ENCODE measurements around the gene ATP9A. TPM values are rescaled to one million over a fixed set of nuclear protein-coding genes. Genes with fewer than 3 reads are reported as not detected.

Gene ATP9A
- total RNA-seq, 1 experiment from 2014 or later, result 16.8 TPM

GRCh38 chr20:51668515-51668914 is 99.7 kb downstream of the ATP9A start:
- no TSS peak for BruUV-seq (replicated peaks)
- TF ChIP-seq ZFX (IDR thresholded peaks at IDR 0.05), result no peak
- no peak for TF ChIP-seq SP1 (IDR thresholded peaks at IDR 0.05; ENCODE audit: low read depth)
- no peak for TF ChIP-seq ELF1 (IDR thresholded peaks at IDR 0.05; ENCODE audit: borderline replicate concordance, low read depth)
- no peak for TF ChIP-seq SIN3A (IDR thresholded peaks at IDR 0.05; ENCODE audit: low read depth)
- TF ChIP-seq EZH2 (IDR thresholded peaks at IDR 0.05), result no peak
- TF ChIP-seq REST (IDR thresholded peaks at IDR 0.05; ENCODE audit: low read depth), result no peak
- intact Hi-C loops (cut with micrococcal nuclease), result no loop called here
- Histone ChIP-seq H3K36me3 (ENCODE audit: control insufficient read depth in 1 of 2, insufficient read depth in 2 of 2, low read length in 2 of 2) (no peaks in the 10 kb centered on the region), H3K4me2 (ENCODE audit: low read length) (no peak overlapping the region), H4K20me1 (ENCODE audit: insufficient read depth) (no peaks in the 10 kb centered on the region), H3K4me3 (replicated peaks in 1 of 2; ENCODE audit: low read depth in 1 of 2, low read length in 2 of 2) (no peak overlapping the region), H3K9ac (ENCODE audit: low read length) (no peak overlapping the region), H3K9me2 (ENCODE audit: insufficient read depth) (no peaks in the 10 kb centered on the region), H3K27ac (ENCODE audit: low read depth, low read length) (no peak overlapping the region), H3K9me3 (ENCODE audit: control insufficient read depth in 1 of 2, insufficient read depth in 1 of 2, low read depth in 1 of 2, low read length in 2 of 2) (no peaks in the 10 kb centered on the region), H3K79me2 (ENCODE audit: insufficient read depth, low read length) (no peaks in the 10 kb centered on the region), H2AFZ (ENCODE audit: low read depth, low read length, poor library complexity, severe bottlenecking) (no peak overlapping the region), H3K27me3 (ENCODE audit: insufficient read depth, low read length) (no peaks in the 10 kb centered on the region), H3K4me1 (ENCODE audit: control insufficient read depth in 1 of 2, insufficient read depth in 2 of 2, low read length in 2 of 2) (peaks cover 0 to 3% of the 10 kb centered on the region in 2 experiments; a peak in 2 of 4 replicates)
- CTCF ChIA-PET, result no interaction called here
- RAD21 ChIA-PET (ENCODE audit: low non-redundant PET in 1 of 2, low total read pairs in 2 of 2, uncharacterized antibody in 2 of 2, unreplicated experiment in 2 of 2), result no interaction called here
- DNase-seq (ENCODE audit: low read depth, low spot score) (no peak), ATAC-seq (no peak)
- POLR2A ChIA-PET, result no interaction called here

GRCh38 chr20:51667491-51667890 is 100.7 kb downstream of the ATP9A start:
- no peaks in the 10 kb centered on the region for H3K79me2 ChIP-seq (ENCODE audit: insufficient read depth, low read length)
- H3K4me3 ChIP-seq (replicated peaks in 1 of 2; ENCODE audit: low read depth in 1 of 2, low read length in 2 of 2), result no peak overlapping the region
- intact Hi-C loops (cut with micrococcal nuclease), result no loop called here
- no peaks in the 10 kb centered on the region for H3K9me2 ChIP-seq (ENCODE audit: insufficient read depth)
- H3K9me3 ChIP-seq (ENCODE audit: control insufficient read depth in 1 of 2, insufficient read depth in 1 of 2, low read depth in 1 of 2, low read length in 2 of 2), result no peaks in the 10 kb centered on the region
- ATAC-seq (no peak), DNase-seq (ENCODE audit: low read depth, low spot score) (no peak)
- H3K4me1 ChIP-seq (ENCODE audit: control insufficient read depth in 1 of 2, insufficient read depth in 2 of 2, low read length in 2 of 2), result peaks cover 4 to 11% of the 10 kb centered on the region in 2 experiments
- ChIA-PET RAD21 (ENCODE audit: low non-redundant PET in 1 of 2, low total read pairs in 2 of 2, uncharacterized antibody in 2 of 2, unreplicated experiment in 2 of 2) (no interaction called here), POLR2A (no interaction called here), CTCF (no interaction called here)
- H3K4me2 ChIP-seq (ENCODE audit: low read length), result no peak overlapping the region
- no peak overlapping the region for H3K27ac ChIP-seq (ENCODE audit: low read depth, low read length)
- no peaks in the 10 kb centered on the region for H3K27me3 ChIP-seq (ENCODE audit: insufficient read depth, low read length)
- H2AFZ ChIP-seq (ENCODE audit: low read depth, low read length, poor library complexity, severe bottlenecking), result no peak overlapping the region
- BruUV-seq (replicated peaks), result no TSS peak
- H3K36me3 ChIP-seq (ENCODE audit: control insufficient read depth in 1 of 2, insufficient read depth in 2 of 2, low read length in 2 of 2), result no peaks in the 10 kb centered on the region
- H4K20me1 ChIP-seq (ENCODE audit: insufficient read depth), result no peaks in the 10 kb centered on the region
- no peak overlapping the region for H3K9ac ChIP-seq (ENCODE audit: low read length)
- TF ChIP-seq EZH2phosphoT487 (IDR thresholded peaks at IDR 0.05; ENCODE audit: borderline replicate concordance) (no peak), ATF3 (IDR thresholded peaks at IDR 0.05) (no peak), CBX3 (IDR thresholded peaks at IDR 0.05; ENCODE audit: low read depth) (no peak), SP1 (IDR thresholded peaks at IDR 0.05; ENCODE audit: low read depth) (no peak), POLR2AphosphoS5 (IDR thresholded peaks at IDR 0.05; ENCODE audit: low read depth, low read length) (no peak), CTCF (IDR thresholded peaks at IDR 0.05 in 2 of 3, conservative IDR thresholded peaks at IDR 0.05 in 1 of 3; ENCODE audit: borderline replicate concordance in 1 of 3, insufficient read depth in 1 of 3, low read depth in 2 of 3, low read length in 2 of 3) (no peak), SIN3A (IDR thresholded peaks at IDR 0.05; ENCODE audit: low read depth) (no peak), SRF (IDR thresholded peaks at IDR 0.05; ENCODE audit: low read depth) (no peak), ZBTB33 (IDR thresholded peaks at IDR 0.05; ENCODE audit: extremely low read depth, insufficient replicate concordance, low read length) (no peak)

Measured in HCT116 (cell line).